DLD1 (cell line): ENCODE data around the gene ATRN.
"Not testable (repeated sequence)": the region's sequence is repeated elsewhere in the genome, so short reads cannot be mapped to it uniquely, and the experiment has no call there.

Source experiments
- in situ Hi-C: cut with HindIII; loops from 2 replicates; pipeline ENCODE4 v1.10.0; 2017; ENCODE audit warnings: low sequenced_read_pairs

Gene ATRN

DNA sequence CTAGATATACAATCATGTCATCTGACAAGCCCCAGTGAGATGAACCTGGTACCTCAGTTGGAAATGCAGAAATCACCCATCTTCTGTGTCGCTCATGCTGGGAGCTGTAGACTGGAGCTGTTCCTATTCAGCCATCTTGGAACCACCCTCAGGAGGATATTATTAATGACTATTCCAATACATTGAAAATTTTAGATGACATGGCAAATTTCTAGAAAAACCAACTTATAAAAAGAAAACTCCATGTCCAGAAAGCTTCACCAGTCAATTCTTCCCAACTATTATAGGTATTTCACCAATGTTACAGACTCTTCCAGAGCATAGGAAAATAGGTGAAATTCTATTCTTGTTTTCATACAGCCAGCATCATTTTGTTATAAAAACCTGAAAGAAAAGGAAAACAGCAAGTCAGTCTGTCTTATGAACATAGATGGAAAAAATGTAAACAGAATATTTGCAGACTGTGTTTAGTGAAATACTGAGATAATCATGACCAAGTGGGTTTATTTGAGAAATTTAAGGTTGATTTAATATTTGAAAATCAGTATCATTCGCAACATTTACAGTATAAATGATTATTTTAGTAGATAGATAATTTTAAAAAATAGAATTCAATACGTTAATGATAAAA, 43.3 kb downstream of the ATRN start:
- in situ Hi-C loops = no loop called here

DNA sequence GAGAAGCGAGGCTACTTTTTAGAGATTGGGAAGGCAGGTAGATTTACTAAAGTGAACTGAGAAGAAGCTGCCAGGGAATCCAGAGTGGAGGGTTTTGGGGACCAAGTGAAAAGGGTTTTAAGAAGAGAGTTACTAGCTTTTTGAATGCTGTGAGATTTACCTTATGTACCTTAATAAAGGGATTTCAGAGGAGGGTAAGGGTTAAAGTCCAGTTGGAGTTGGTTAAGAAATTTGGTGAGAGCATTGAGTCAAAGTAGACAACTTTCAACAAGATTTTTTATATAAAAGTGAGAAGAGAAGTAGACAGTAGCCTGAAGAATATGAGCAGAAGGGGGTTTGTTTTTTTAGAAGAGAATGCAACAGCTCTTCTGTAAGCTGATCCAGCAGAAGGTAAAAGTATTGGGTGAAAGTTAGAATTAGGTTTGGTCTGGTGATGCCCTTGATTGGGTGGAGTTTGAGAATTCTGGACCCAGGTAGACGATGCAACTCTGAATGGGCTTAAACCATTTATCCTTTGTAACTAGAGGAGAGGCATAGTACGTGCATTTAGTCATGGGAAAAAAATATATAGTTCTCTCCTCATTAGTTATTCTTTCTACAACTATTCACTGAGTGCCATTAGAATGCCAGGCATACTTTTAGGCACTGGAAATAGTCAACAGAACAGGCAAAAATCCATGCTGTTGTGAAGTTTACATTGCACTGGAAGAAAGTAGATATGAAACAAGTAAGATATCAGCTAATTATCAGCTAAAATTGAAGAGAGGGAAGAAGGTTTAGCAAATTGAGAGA, 44.8 kb downstream of the ATRN start:
- in situ Hi-C loops = no loop called here

DNA sequence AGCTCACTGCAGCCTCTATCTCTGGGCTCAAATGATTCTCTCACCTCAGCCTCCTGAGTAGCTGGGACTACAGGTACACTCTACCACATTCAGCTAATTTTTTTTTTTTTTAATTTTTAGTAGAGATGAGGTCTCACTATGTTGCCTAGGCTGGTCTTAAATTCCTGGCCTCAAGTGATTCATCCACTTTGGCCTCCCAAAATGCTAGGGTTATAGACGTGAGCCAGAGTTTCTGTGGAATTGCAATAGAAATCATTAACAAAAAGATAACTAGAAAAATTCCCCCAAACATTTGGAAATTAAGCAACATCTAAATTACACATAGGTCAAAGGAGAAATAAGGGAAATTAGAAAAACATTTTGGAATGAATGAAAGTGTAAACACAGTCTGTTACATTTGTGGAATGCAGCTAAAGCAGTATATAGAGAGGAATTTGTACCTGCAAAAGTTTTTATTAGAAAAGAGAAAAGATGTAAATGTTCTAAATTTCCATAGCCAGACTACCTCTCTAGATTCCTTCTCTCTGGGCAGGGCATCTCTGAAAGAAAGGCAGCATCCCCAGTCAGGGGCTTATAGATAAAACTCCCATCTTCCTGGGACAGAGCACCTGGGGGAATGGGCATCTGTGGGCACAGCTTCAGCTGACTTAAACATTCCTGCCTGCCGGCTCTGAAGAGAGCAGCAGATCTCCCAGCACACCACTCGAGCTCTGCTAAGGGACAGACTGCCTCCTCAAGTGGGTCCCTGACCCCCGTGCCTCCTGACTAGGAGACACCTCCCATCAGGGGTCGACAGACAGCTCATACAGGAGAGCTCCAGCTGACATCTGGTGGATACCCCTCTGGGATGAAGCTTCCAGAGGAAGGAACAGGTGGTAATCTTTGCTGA, 51.3 kb downstream of the ATRN start:
- in situ Hi-C loops = no loop called here

DNA sequence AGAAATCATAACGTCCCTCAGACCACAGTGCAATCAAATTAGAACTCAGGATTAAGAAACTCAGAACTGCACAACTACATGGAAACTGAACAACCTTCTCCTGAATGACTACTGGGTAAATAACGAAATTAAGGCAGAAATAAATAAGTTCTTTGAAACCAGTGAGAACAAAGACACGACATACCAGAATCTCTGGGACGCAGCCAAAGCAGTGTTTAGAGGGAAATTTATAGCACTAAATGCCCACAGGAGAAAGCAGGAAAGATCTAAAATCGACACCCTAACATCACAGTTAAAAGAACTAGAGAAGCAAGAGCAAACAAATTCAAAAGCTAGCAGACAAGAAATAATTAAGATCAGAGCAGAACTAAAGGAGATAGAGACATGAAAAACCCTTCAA, 53.9 kb downstream of the ATRN start:
- in situ Hi-C loops = not testable (repeated sequence)

DNA sequence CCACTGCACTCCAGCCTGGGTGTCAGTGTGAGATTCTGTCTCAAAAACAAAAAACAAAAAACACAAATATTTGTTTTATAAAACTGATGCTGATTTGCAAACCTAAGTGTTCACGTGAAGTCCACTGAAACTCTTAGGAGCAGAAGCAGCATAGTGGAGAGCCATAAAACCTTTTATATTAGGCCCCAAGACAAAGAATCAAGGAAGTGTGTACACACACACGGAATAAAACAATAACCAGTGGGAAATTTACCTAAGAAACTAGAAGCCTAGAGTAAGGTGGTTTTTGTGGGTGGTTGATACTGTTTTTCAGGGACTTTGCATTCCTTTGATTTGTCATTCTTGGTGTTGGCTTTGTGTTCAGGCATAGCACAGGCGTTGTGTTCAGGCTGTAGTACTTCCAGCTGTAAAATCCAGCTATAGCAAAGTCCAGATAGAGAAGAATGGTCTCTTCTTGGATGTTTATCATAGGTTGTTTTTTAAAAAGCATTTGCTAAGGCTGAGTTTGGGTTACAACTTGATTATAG, 61.3 kb downstream of the ATRN start:
- in situ Hi-C loops = no loop called here

DNA sequence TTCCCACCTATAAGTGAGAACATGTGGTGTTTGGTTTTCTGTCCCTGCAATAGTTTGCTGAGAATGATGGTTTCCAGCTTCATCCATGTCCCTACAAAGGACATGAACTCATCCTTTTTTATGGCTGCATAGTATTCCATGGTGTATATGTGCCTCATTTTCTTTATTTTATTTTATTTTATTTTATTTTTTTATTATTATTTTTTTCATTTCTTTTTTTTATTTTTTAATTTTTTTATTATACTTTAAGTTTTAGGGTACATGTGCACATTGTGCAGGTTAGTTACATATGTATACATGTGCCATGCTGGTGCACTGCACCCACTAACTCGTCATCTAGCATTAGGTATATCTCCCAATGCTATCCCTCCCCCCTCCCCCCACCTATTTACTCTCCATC, 66.9 kb downstream of the ATRN start:
- in situ Hi-C loops = not testable (repeated sequence)

DNA sequence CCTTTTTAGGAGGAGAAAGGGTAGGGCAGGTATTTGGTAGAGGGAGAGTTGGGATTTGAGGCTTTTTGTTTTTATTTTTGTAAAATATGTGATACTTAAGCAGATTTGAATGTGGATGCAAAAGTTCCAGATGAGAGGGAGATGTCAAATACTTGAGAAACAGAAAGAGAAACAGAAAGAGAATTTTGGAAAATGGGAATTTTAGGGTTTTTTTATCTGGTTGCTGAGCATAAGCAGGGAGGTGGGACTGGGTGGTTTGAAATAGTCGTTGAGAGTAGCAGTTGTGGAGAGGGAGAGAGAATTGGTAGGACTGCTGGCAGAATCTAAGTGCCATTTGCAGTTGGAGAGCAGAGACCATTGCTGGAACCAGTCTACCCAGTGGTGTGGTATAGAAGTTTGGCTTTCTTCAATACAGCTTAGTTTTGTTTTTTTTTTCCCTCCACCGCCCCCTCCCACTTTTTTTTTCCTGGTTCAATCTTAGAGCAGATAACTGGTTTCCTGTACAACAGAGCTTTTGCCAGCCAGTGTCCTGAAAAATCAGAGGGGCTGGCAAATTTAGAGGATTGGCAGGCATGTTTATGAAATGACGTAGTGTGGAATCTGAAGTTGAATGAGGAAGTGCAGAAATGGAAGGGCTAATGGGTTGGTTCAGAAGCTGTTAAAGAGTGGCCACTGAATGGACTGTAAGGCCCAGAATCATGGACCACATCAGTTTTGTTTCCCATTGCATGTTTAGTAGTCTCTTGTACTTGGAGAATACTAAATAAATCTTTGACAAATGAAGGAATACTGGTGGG, 68.7 kb downstream of the ATRN start:
- in situ Hi-C loops = no loop called here

DNA sequence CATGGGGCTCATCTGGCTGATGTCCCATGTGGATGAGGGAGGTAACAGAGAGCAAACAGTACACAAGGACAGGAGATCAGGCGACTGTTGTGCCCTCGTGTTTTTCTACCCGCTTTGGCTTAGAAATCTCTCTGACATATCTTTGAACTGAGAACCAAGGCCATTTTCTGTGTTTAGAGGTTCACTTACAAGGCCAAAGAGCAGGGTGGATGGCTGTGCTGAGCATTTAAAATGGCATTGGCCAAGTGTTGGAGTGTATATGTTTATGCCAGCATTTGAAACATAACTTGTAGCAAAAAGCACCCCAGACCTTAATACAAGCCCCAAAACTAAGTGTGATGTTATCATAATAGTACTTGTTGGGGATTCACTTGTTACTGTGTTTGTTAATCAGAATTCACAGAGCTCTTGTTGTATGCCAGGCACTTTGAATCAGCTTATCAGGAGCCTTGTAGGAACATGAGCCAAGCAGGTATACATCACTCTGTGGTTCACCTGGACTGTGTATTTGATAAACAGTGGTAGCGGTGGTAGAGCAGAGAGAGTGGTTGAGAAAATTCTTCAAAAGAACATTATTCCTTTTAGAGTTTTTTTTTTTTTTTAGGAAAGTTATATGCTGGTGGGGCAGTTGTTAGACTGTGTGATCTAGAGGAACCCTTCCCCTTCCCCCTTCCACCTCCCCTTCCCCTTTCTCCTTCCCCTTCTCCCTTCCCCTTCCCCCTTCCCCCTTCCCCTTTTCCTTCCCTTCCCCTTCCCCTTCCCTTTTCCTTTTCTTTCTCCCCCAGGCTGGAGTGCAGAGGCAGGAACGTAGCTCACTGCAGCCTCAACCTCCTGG, 71.3 kb downstream of the ATRN start:
- in situ Hi-C loops = no loop called here

DNA sequence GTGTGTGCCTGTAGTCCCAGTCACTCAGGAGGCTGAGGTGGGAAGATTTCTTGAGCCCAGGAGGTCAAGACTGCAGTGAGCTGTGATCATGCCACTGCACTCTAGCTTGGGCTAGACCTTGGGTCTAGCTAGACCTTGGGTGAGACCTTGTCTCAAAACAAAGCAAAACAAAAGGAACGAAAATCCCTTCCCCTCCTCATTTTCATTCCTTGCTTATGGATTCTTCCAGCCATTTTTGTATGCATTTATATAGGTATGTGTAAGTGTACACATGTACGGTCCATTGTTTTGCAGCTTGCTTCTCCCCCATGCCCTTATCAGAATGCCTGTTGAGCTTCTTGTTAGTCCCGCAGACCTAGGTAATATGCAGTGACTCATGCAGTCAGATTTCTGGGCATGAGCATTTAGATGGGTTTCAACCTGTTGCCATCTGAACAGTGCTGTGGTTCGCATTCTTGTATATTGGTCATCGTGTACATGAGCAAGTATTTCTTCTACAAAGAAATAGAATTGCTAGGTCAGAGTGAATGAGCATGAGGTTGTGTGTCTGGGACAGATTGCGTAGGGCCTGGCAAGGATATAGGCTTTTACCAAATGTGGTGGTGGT, 73.2 kb downstream of the ATRN start:
- in situ Hi-C loops = no loop called here

DNA sequence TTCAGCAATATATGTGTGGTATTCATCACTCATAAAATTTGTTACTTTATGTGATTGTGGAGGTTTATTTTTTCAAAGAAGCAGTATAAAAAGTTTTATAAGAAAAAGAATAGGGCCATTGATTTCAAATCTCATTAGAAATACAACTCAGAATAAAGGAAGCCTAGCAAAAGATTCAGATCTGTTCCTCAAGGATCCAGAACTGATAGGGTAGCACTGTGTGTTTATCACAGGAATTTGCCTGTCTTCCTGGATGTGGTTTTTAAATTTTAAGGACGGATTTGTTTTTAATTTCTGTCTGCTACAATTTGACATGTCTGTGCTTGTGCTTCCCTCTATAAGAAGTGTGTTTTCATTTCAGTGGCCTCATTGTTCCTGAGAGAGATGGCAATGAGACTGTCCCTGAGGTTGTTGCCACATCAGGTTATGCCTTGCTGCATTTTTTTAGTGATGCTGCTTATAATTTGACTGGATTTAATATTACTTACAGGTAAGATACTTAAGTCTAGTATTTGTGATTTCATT, 74.6 kb downstream of the ATRN start:
- in situ Hi-C loops = no loop called here

DNA sequence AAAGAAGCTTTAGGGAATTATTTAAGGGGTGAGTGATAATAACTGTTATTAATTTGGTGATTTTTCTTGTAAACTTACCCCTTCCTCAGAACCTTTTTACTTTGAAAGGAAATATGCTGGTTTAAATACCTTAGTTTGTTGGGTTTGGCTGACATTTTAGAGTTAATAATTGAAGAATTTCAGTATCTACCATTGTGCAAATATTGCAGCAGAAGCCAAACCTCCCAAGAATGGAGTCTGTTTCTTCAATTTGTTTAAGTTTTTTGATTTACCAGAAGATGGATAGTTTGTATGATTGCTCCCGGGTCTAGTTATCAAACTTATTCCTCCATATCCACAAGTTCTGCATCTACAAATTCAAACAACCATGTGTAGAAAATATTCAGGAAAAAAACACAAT, 77.1 kb downstream of the ATRN start:
- in situ Hi-C loops = no loop called here

DNA sequence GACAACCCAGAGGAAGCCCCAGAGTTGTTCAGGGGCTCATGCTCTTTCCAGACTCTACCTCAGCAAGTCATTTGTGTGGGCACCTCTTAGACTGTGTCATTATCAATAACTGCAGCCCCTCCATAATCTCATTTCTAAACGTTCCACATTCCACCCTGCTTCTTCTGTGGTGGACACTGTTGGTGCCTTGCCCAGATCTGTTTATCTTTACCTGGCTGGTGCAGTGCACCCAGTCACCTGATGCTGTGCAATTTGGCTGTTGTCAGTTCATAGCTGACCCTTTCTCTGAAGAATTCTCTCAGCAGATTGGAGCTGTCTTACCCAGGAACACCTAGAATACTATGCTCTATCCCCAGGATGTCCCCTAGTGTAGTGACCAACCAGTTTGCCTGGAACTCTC, 80.0 kb downstream of the ATRN start:
- in situ Hi-C loops = no loop called here

DNA sequence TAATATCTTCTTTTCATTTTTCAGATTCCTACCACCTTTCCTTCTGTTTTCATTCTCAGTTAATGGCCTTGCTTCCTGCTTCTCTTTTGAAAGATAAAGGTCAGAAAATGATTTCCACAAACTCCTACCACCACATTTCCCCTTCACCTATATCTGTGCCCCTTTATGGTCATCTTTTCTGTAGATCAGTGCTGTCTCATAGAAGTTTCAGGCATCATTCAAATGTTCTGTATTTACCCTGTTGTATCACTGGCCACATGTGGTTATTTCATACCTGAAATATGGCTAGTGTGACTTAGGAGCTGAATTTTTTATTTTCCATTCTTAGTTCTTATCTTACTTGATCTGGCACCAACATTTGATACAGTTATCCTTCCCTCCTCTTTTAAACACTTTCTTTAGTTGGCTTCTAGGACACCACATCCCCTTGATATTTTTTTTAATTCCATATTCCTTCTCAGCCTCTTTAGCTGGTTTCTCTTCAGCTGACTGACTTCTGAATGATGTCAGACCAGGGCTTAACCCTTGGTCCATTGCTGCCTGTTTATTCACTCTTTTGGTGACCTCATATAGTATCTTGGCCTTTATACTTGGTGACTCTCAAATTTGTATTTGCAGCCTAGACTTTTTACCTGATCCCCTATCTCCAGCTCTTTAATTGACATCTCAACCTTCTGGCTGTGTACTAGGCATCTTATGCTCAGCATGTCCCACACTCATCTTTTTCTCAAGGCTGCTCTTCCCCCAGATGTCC, 81.0 kb downstream of the ATRN start:
- in situ Hi-C loops = no loop called here

DNA sequence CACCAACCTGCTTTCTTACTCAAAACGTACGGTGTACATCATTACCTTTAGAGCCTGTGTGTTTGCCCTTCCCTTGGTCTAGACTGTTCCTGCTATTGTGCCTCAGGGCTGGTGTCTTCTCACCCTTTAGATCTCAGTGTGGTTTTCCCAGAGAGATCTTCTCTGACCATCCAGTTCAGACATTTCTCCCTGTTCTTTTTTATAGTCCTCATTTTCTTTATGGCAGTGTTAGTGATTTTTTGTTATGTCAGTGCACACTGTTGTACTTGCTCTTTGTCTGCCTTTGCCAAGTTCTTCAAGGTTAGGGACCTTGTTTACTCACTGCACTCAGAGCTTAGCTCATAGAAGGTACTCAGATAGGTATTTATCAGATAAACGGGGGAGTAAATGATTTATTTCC, 82.8 kb downstream of the ATRN start:
- in situ Hi-C loops = no loop called here

DNA sequence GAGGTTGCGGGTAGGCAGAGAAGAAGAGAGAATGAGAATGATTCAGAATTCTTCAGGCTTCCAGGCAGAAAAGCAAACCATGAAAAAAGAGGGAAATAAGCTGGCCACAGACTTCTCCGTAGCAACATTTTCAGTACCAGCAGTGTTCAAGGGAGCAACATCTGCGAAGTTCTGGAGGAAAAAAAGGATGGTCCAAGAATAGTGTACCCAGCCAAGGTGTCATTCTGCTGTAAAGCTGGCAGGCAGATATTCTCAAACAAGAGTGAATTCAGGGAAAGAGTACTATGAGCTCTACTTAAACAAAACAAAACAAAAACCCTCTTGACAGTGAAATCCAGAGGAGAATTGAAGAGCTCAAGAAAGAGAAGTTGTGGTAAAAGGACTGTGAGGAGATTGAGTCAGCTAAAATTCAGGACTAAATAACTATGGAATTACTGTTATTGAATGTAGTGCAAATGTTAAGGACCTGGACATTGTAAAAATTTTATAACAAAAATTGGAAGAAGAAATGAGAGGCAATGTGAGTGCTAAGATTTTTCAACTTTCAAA, 86.5 kb downstream of the ATRN start:
- in situ Hi-C loops = no loop called here

DNA sequence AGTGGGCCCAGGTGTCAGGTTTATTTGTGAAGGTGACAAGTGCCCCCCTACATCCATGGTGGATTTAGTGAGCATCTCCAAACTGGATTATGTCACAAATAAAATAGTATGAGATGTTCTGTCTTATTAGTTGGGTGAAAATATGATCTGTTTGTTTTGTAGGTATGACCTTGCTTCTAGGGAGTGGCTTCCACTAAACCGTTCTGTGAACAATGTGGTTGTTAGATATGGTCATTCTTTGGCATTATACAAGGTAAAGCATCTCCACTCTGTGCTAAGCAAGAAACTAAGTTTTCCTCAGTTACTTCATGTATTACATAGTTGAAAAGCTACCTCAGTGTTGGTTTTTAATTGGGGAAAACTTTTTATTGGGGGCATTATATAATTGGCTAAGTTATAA, 88.4 kb downstream of the ATRN start:
- in situ Hi-C loops = no loop called here

DNA sequence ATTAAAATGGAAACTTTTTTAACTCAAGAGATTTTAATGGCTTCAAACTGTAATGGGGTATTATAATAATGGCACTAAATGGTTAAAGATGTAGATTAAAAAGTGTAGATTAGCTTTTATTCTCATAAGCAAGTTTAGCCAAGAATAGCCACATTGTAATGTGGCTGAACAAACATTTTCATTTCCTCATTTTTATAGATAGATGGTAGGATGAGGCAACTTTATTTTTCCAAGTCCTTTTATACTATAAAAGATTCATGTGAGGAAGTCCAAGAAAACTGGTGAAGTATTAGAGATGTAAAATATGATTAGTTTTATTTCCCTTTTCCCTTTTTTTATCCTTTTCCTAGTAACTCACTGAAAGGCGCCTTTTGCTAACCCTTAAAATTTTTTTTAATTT, 88.8 kb downstream of the ATRN start:
- in situ Hi-C loops = no loop called here

DNA sequence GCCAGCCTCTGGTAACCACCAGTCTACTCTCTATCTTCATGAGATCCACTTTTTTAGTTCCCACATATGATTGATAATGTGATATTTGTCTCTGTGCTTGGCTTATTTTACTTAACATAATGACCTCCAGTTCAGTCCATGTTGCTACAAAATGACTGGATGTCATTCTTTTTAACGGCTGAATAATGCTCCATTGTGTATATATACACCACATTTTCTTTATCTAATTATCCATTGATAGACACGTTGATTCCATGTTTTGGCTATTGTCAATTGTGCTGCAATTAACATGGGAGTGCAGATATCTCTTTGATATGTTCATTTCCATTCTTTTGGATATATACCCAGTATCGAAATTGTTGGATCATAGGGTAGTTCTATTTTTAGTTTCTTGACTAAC, 89.3 kb downstream of the ATRN start:
- in situ Hi-C loops = no loop called here
